B cell (primary cell): ENCODE results near the gene FAM174C. TPM values are rescaled to one million over a fixed set of nuclear protein-coding genes. Genes with fewer than 3 reads are reported as not detected.

Source experiments
- ATAC-seq: fragments of 200-7000 bp; cut with Tn5 transposase; one replicate; pipeline ENCODE4 v1.10.0; 2021; ENCODE audit warnings: low read depth, mild to moderate bottlenecking, moderate number of reproducible peaks, moderate library complexity
- CTCF ChIA-PET: fragments of 350-600 bp; sonication (Branson Sonifier 250); formaldehyde crosslinking; loops from one replicate; lab custom pipeline; 2021; ENCODE audit warnings: antibody characterized with exemption, inconsistent platforms; lab: Charles Lee
- POLR2A ChIA-PET: fragments of 350-600 bp; sonication (Branson Sonifier 250); formaldehyde crosslinking; loops from one replicate; lab custom pipeline; 2021; ENCODE audit warnings: antibody characterized with exemption; lab: Charles Lee
- DNase-seq: peaks from one replicate; pipeline ENCODE4 v3.0.0; 2013
- H2AFZ ChIP-seq: 2 replicates; pipeline ENCODE4 v1.6.1; 2012; ENCODE audit warnings: mild to moderate bottlenecking, low read depth, low read length; ENCODE audit not compliant: insufficient read depth, poor library complexity, severe bottlenecking
- H3K27ac ChIP-seq, 2 donors: 1 replicate in 1 of 2; 2 replicates in 1 of 2; pipeline ENCODE4 v1.5.1; 2012 to 2013; ENCODE audit warnings: low read length in 2 of 2, mild to moderate bottlenecking in 2 of 2, moderate library complexity in 1 of 2
- H3K27me3 ChIP-seq, 4 experiments: fragments of 200-600 bp in 1 of 4; sonication (generic) in 1 of 4; replicated peaks in 1 of 4; 1 replicate in 2 of 4; 2 replicates in 2 of 4; pipeline versions ENCODE4 v1.6.1 to v1.7.0; 2013 to 2016; ENCODE audit warnings: low read length in 3 of 4, mild to moderate bottlenecking in 2 of 4, mixed read lengths in 1 of 4, moderate library complexity in 1 of 4; ENCODE audit not compliant: insufficient read depth in 4 of 4, control insufficient read depth in 3 of 4; ENCODE audit errors: control extremely low read depth in 1 of 4
- H3K36me3 ChIP-seq, 2 experiments: replicated peaks in 1 of 2; 1 replicate in 1 of 2; 2 replicates in 1 of 2; pipeline versions ENCODE4 v1.6.1 to v1.7.1; 2013; ENCODE audit warnings: low read length in 1 of 2; ENCODE audit not compliant: insufficient read depth in 2 of 2, control insufficient read depth in 1 of 2; ENCODE audit errors: control extremely low read depth in 1 of 2, extremely low read depth in 1 of 2
- H3K4me1 ChIP-seq, 2 donors: fragments of 200-600 bp in 1 of 2; sonication (generic) in 1 of 2; 1 replicate in 1 of 2; 2 replicates in 1 of 2; pipeline versions ENCODE4 v1.5.1 to v1.6.1; 2013 to 2017; ENCODE audit warnings: low read length in 2 of 2; ENCODE audit not compliant: control insufficient read depth in 2 of 2, insufficient read depth in 2 of 2
- H3K4me2 ChIP-seq: replicated peaks from 2 replicates; pipeline ENCODE3; 2012; ENCODE audit warnings: mild to moderate bottlenecking, low read depth, low read length; ENCODE audit not compliant: poor library complexity, severe bottlenecking
- H3K4me3 ChIP-seq, 5 experiments: fragments of 200-600 bp in 1 of 5; sonication (generic) in 1 of 5; 1 replicate in 3 of 5; 2 replicates in 2 of 5; pipeline versions ENCODE4 v1.5.1 to v1.7.0; 2011 to 2016; ENCODE audit warnings: low read length in 4 of 5, mild to moderate bottlenecking in 4 of 5, low read depth in 2 of 5, control low read depth in 1 of 5, moderate library complexity in 1 of 5; ENCODE audit not compliant: insufficient read depth in 1 of 5; ENCODE audit errors: control extremely low read depth in 1 of 5, extremely low read depth in 1 of 5
- H3K79me2 ChIP-seq: fragments of 200-600 bp; sonication (generic); one replicate; pipeline ENCODE4 v1.6.0; 2016; ENCODE audit warnings: low read length; ENCODE audit not compliant: control insufficient read depth, insufficient read depth
- H3K9ac ChIP-seq: fragments of 200-600 bp; sonication (generic); 2 replicates; pipeline ENCODE4 v1.6.1; 2017; ENCODE audit warnings: mild to moderate bottlenecking, low read length, moderate library complexity
- H3K9me3 ChIP-seq, 3 donors: one replicate each; pipeline versions ENCODE4 v1.6.1 to v1.7.1; 2013; ENCODE audit warnings: low read length in 2 of 3; ENCODE audit not compliant: control insufficient read depth in 2 of 3, insufficient read depth in 1 of 3; ENCODE audit errors: control extremely low read depth in 1 of 3
- H4K20me1 ChIP-seq: 2 replicates; pipeline ENCODE4 v1.6.0; 2012; ENCODE audit warnings: mild to moderate bottlenecking, low read length; ENCODE audit not compliant: insufficient read depth, control insufficient read depth, poor library complexity, severe bottlenecking
- H3K27ac Mint-ChIP-seq: one replicate; pipeline ENCODE4 v1.8.0; 2021; ENCODE audit warnings: mixed read lengths
- H3K27me3 Mint-ChIP-seq: one replicate; pipeline ENCODE4 v1.8.0; 2021; ENCODE audit warnings: mixed read lengths
- H3K4me1 Mint-ChIP-seq: one replicate; pipeline ENCODE4 v1.8.0; 2021; ENCODE audit warnings: mixed read lengths
- H3K4me3 Mint-ChIP-seq: one replicate; pipeline ENCODE4 v1.8.0; 2021; ENCODE audit warnings: mixed read lengths
- H3K9me3 Mint-ChIP-seq: one replicate; pipeline ENCODE4 v1.8.0; 2022; ENCODE audit warnings: mixed read lengths; ENCODE audit not compliant: insufficient read depth
- EZH2 ChIP-seq: IDR thresholded peaks from 2 replicates; pipeline ENCODE4 v1.6.1; 2012; ENCODE audit warnings: borderline replicate concordance, low read depth, mild to moderate bottlenecking, moderate library complexity, low read length; ENCODE audit not compliant: insufficient read depth, poor library complexity, severe bottlenecking
- WGBS: methylation state at CpG from one replicate; pipeline ENCODE4 v1.1.5; 2013; ENCODE audit warnings: missing lambda C conversion rate; ENCODE audit not compliant: insufficient coverage; 5-methylcytosine and 5-hydroxymethylcytosine counted together
- intact Hi-C: fragments of 100-400 bp; cut with micrococcal nuclease; formaldehyde crosslinking; loops from one replicate; pipeline ENCODE4 v1.10.0; 2022
- polyA plus RNA-seq: library from polyadenylated mRNA; depleted of rRNA; stranded (reverse); fragments of >200 nt; gene quantifications from 2 replicates; pipeline ENCODE4 v1.2.3, GENCODE V29; 2012
- total RNA-seq, 2 donors: library from RNA; stranded (reverse); fragments of 120-200 nt in 1 of 2; gene quantifications; 1 replicate in 1 of 2; 2 replicates in 1 of 2; pipeline versions ENCODE4 v1.2.3 to v1.2.4, GENCODE V29; 2013 to 2022
- TF ChIP-seq, protein P1 (sequence below): fragments of 200-600 bp; IDR thresholded peaks from one replicate; pipeline ENCODE4 v1.8.0; 2022; ENCODE audit warnings: antibody characterized with exemption, mild to moderate bottlenecking

Gene FAM174C
- total and polyA plus RNA-seq, 2 donors (not counting 1 experiment from before 2014, with no cell fraction given) = 41.1 to 70.6 TPM

DNA sequence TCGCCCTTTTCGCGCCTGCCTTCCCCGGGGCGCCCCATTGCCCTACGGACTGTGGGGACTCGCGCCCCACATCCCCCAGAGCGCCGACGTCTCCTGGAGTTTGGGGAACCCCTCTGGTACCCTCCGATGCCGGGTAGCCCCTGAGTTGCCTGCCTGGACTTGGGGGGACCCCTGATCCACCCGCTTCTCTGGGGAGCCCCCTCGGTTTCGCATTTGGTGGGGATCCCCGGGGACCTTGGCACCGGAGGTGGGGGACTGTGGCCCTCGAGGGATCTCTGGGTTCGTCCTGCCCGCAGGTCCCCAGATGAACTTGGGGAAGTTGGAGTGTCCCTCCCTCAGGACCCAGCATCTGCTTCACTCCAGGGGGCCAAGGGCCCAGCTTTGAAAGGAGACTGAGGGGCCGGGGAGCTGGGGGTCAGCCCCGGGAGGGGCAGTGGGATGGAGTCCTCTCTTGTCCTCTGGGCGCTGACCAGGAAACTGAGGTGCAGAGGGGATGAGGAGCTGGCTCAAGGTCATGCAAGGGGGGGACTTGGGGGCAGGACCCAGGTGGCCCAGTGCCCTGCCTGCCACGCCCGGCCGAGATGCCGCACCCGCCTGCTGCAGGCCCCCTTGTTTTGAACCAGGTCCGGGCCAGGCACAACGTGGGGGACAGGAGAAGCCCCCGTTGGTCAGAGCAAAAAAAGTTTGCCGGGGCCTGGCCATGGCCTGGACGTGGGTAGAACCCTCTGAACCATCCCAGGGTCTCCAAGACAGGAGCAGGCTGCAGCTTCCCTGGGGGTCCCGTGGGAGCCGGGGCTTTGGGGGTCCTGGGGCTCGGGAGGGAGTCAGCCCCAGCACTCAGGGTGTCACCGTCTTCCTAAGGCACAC is 11.4 kb downstream of the FAM174C start:
- Histone ChIP-seq H3K4me3 (no peak overlapping the region), H2AFZ (no peak overlapping the region), H3K9me3 (peaks cover 0 to 8% (median 0%) of the 10 kb centered on the region in 3 donors), H3K4me2 (peak overlapping the region; percentile 38), H4K20me1 (no peaks in the 10 kb centered on the region), H3K36me3 (no peaks in the 10 kb centered on the region), H3K27me3 (peaks cover 0 to 69% (median 22%) of the 10 kb centered on the region in 4 experiments), H3K9ac (no peak overlapping the region), H3K79me2 (no peaks in the 10 kb centered on the region), H3K4me1 (peaks cover 10 to 16% of the 10 kb centered on the region in 2 donors), H3K27ac (no peak overlapping the region)
- Mint-ChIP-seq H3K9me3 (no peaks in the 10 kb centered on the region), H3K27ac (no peak overlapping the region), H3K4me1 (peaks cover 15% of the 10 kb centered on the region), H3K27me3 (peaks cover 21% of the 10 kb centered on the region), H3K4me3 (peak overlapping the region; percentile 62)
- ChIA-PET POLR2A (no interaction called here), CTCF (no interaction called here)
- intact Hi-C loops = no loop called here
- WGBS = 38% methylated on average over 38 of the region's 38 CpGs
- ATAC-seq = no peak
- DNase-seq = peak; percentile 39
- TF ChIP-seq, protein P1, sequence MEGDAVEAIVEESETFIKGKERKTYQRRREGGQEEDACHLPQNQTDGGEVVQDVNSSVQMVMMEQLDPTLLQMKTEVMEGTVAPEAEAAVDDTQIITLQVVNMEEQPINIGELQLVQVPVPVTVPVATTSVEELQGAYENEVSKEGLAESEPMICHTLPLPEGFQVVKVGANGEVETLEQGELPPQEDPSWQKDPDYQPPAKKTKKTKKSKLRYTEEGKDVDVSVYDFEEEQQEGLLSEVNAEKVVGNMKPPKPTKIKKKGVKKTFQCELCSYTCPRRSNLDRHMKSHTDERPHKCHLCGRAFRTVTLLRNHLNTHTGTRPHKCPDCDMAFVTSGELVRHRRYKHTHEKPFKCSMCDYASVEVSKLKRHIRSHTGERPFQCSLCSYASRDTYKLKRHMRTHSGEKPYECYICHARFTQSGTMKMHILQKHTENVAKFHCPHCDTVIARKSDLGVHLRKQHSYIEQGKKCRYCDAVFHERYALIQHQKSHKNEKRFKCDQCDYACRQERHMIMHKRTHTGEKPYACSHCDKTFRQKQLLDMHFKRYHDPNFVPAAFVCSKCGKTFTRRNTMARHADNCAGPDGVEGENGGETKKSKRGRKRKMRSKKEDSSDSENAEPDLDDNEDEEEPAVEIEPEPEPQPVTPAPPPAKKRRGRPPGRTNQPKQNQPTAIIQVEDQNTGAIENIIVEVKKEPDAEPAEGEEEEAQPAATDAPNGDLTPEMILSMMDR = no peak
- TF ChIP-seq EZH2 = peak; percentile 10
